ENCODE data around the gene ECE1. TPM values are rescaled to one million over a fixed set of nuclear protein-coding genes. Genes with fewer than 3 reads are reported as not detected.

The ECE1 gene
- total RNA-seq, 1 donor from 2014 or later: 131 TPM

- DNase-seq (ENCODE audit: low spot score): no peak
Measured at GRCh38 chr1:21269461-21270085, 20.7 kb downstream of the ECE1 start.

GRCh38 chr1:21268281-21269239 lies 21.7 kb downstream of the ECE1 start:
- no peak for DNase-seq (ENCODE audit: low spot score)

- no peak for DNase-seq (ENCODE audit: low spot score)
Measured at GRCh38 chr1:21267191-21268077, 22.8 kb downstream of the ECE1 start.

- DNase-seq (ENCODE audit: low spot score): no peak
Measured at GRCh38 chr1:21266119-21266774, 24.0 kb downstream of the ECE1 start.

GRCh38 chr1:21265644-21266043 lies 24.6 kb downstream of the ECE1 start:
- no peak for DNase-seq (ENCODE audit: low spot score)

GRCh38 chr1:21264898-21265297 lies 25.4 kb downstream of the ECE1 start:
- DNase-seq (ENCODE audit: low spot score): no peak

GRCh38 chr1:21263653-21264225 lies 26.5 kb downstream of the ECE1 start:
- DNase-seq (ENCODE audit: low spot score): no peak

- no peak for DNase-seq (ENCODE audit: low spot score)
Measured at GRCh38 chr1:21263052-21263429, 27.2 kb downstream of the ECE1 start.

GRCh38 chr1:21262293-21263051 lies 27.8 kb downstream of the ECE1 start:
- peak; percentile 80 for DNase-seq (ENCODE audit: low spot score)

GRCh38 chr1:21261551-21262292 lies 28.5 kb downstream of the ECE1 start:
- peak; percentile 85 for DNase-seq (ENCODE audit: low spot score)

- DNase-seq (ENCODE audit: low spot score): no peak
Measured at GRCh38 chr1:21260405-21261125, 29.7 kb downstream of the ECE1 start.

- no peak for DNase-seq (ENCODE audit: low spot score)
Measured at GRCh38 chr1:21259316-21260076, 30.8 kb downstream of the ECE1 start.

GRCh38 chr1:21258331-21259134 lies 31.7 kb downstream of the ECE1 start:
- no peak for DNase-seq (ENCODE audit: low spot score)

- no peak for DNase-seq (ENCODE audit: low spot score)
Measured at GRCh38 chr1:21257431-21258135, 32.7 kb downstream of the ECE1 start.

- DNase-seq (ENCODE audit: low spot score): no peak
Measured at GRCh38 chr1:21256776-21257175, 33.5 kb downstream of the ECE1 start.

GRCh38 chr1:21255943-21256320 lies 34.3 kb downstream of the ECE1 start:
- no peak for DNase-seq (ENCODE audit: low spot score)
